ENCODE measurements around the gene RPS14.

DNA sequence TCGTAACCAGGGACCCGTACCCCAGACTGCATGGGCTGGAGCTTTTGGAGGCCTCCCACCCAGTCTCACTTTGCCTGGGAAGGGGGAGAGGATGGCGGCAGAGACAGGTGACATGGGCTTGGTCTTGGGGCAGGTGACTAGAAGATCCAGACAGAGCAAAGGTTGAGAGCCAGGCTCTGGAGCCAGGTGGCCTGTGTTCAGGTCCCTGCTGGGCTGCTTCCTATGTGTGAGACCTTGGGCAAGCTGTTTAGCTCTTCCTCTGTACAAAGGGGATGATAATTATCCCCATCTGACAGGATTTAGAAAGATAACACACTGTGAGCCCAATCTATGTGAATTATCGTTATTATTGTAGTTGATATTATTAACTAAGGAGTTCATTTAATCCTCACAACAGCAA is 42.3 kb upstream of the RPS14 start:
- TF ChIP-seq, protein P1, sequence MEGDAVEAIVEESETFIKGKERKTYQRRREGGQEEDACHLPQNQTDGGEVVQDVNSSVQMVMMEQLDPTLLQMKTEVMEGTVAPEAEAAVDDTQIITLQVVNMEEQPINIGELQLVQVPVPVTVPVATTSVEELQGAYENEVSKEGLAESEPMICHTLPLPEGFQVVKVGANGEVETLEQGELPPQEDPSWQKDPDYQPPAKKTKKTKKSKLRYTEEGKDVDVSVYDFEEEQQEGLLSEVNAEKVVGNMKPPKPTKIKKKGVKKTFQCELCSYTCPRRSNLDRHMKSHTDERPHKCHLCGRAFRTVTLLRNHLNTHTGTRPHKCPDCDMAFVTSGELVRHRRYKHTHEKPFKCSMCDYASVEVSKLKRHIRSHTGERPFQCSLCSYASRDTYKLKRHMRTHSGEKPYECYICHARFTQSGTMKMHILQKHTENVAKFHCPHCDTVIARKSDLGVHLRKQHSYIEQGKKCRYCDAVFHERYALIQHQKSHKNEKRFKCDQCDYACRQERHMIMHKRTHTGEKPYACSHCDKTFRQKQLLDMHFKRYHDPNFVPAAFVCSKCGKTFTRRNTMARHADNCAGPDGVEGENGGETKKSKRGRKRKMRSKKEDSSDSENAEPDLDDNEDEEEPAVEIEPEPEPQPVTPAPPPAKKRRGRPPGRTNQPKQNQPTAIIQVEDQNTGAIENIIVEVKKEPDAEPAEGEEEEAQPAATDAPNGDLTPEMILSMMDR (IDR thresholded peaks at IDR 0.05; ENCODE audit: poor library complexity, severe bottlenecking) = no peak
- no peak for TF ChIP-seq EZH2 (IDR thresholded peaks at IDR 0.05; ENCODE audit: borderline replicate concordance, insufficient read depth, low read length, poor library complexity, severe bottlenecking)
- no peak for TF ChIP-seq TAF1 (IDR thresholded peaks at IDR 0.05; ENCODE audit: low read depth)
- no peak for TF ChIP-seq EP300 (conservative IDR thresholded peaks at IDR 0.05; ENCODE audit: poor library complexity, severe bottlenecking)
- no peak for TF ChIP-seq RAD21 (conservative IDR thresholded peaks at IDR 0.05)
- no peak for TF ChIP-seq MXI1 (conservative IDR thresholded peaks at IDR 0.05; ENCODE audit: poor library complexity, severe bottlenecking)
- no peak for TF ChIP-seq POLR2AphosphoS5 (IDR thresholded peaks at IDR 0.05)
- no peak for TF ChIP-seq SMC3 (conservative IDR thresholded peaks at IDR 0.05; ENCODE audit: poor library complexity)
- TF ChIP-seq, protein P2, sequence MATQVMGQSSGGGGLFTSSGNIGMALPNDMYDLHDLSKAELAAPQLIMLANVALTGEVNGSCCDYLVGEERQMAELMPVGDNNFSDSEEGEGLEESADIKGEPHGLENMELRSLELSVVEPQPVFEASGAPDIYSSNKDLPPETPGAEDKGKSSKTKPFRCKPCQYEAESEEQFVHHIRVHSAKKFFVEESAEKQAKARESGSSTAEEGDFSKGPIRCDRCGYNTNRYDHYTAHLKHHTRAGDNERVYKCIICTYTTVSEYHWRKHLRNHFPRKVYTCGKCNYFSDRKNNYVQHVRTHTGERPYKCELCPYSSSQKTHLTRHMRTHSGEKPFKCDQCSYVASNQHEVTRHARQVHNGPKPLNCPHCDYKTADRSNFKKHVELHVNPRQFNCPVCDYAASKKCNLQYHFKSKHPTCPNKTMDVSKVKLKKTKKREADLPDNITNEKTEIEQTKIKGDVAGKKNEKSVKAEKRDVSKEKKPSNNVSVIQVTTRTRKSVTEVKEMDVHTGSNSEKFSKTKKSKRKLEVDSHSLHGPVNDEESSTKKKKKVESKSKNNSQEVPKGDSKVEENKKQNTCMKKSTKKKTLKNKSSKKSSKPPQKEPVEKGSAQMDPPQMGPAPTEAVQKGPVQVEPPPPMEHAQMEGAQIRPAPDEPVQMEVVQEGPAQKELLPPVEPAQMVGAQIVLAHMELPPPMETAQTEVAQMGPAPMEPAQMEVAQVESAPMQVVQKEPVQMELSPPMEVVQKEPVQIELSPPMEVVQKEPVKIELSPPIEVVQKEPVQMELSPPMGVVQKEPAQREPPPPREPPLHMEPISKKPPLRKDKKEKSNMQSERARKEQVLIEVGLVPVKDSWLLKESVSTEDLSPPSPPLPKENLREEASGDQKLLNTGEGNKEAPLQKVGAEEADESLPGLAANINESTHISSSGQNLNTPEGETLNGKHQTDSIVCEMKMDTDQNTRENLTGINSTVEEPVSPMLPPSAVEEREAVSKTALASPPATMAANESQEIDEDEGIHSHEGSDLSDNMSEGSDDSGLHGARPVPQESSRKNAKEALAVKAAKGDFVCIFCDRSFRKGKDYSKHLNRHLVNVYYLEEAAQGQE (IDR thresholded peaks at IDR 0.05; ENCODE audit: borderline replicate concordance) = no peak

All from neural cell (in vitro differentiated cells).